ENCODE results near the gene ARHGAP40.

The ARHGAP40 gene

GRCh38 chr20:38617011-38617829 is 15.6 kb downstream of the ARHGAP40 start:
- FAIRE-seq, result no peak
- peak; percentile 77 for DNase-seq (ENCODE audit: low spot score)

GRCh38 chr20:38617830-38618196 is 16.2 kb downstream of the ARHGAP40 start:
- FAIRE-seq (no peak), DNase-seq (ENCODE audit: low spot score) (no peak)

GRCh38 chr20:38620441-38620840 is 18.8 kb downstream of the ARHGAP40 start:
- FAIRE-seq (no peak), DNase-seq (ENCODE audit: low spot score) (no peak)

- DNase-seq (ENCODE audit: low spot score) (no peak), FAIRE-seq (peak; percentile 32)
Measured at GRCh38 chr20:38623061-38623460, 21.5 kb downstream of the ARHGAP40 start.

GRCh38 chr20:38624084-38624483 is 22.5 kb downstream of the ARHGAP40 start:
- DNase-seq (ENCODE audit: low spot score), result no peak
- no peak for FAIRE-seq

- FAIRE-seq, result no peak
- DNase-seq (ENCODE audit: low spot score), result no peak
Measured at GRCh38 chr20:38625896-38626295, 24.3 kb downstream of the ARHGAP40 start.

- no peak for DNase-seq (ENCODE audit: low spot score)
- FAIRE-seq, result peak; percentile 97
Measured at GRCh38 chr20:38626921-38627659, 25.5 kb downstream of the ARHGAP40 start.

- FAIRE-seq, result no peak
- no peak for DNase-seq (ENCODE audit: low spot score)
Measured at GRCh38 chr20:38628580-38629470, 27.2 kb downstream of the ARHGAP40 start.

GRCh38 chr20:38629979-38630378 is 28.4 kb downstream of the ARHGAP40 start:
- FAIRE-seq, result no peak
- DNase-seq (ENCODE audit: low spot score), result no peak

- no peak for DNase-seq (ENCODE audit: low spot score)
- no peak for FAIRE-seq
Measured at GRCh38 chr20:38630727-38631126, 29.1 kb downstream of the ARHGAP40 start.

GRCh38 chr20:38631155-38632022 is 29.8 kb downstream of the ARHGAP40 start:
- DNase-seq (ENCODE audit: low spot score) (no peak), FAIRE-seq (no peak)

- peak; percentile 81 for FAIRE-seq
- DNase-seq (ENCODE audit: low spot score), result peak; percentile 91
Measured at GRCh38 chr20:38633577-38634093, 32.0 kb downstream of the ARHGAP40 start.

- FAIRE-seq, result no peak
- peak; percentile 36 for DNase-seq (ENCODE audit: low spot score)
Measured at GRCh38 chr20:38635721-38636288, 34.2 kb downstream of the ARHGAP40 start.

GRCh38 chr20:38640521-38640920 is 38.9 kb downstream of the ARHGAP40 start:
- DNase-seq (ENCODE audit: low spot score) (no peak), FAIRE-seq (no peak)

- FAIRE-seq, result no peak
- no peak for DNase-seq (ENCODE audit: low spot score)
Measured at GRCh38 chr20:38642498-38642897, 40.9 kb downstream of the ARHGAP40 start.

- DNase-seq (ENCODE audit: low spot score) (no peak), FAIRE-seq (no peak)
Measured at GRCh38 chr20:38644588-38645260, 43.1 kb downstream of the ARHGAP40 start.

- FAIRE-seq (no peak), DNase-seq (ENCODE audit: low spot score) (no peak)
Measured at GRCh38 chr20:38645351-38645750, 43.7 kb downstream of the ARHGAP40 start.

GRCh38 chr20:38645980-38646858 is 44.6 kb downstream of the ARHGAP40 start:
- FAIRE-seq, result peak; percentile 94
- peak; percentile 92 for DNase-seq (ENCODE audit: low spot score)

Measured in urothelium cell line (cell line).